ENCODE data around the gene FCN3. TPM values are rescaled to one million over a fixed set of nuclear protein-coding genes. Genes with fewer than 3 reads are reported as not detected.

FCN3 gene
- total and polyA plus RNA-seq, 9 donors = 0.35 to 7.6 (median 2.4) TPM

DNA sequence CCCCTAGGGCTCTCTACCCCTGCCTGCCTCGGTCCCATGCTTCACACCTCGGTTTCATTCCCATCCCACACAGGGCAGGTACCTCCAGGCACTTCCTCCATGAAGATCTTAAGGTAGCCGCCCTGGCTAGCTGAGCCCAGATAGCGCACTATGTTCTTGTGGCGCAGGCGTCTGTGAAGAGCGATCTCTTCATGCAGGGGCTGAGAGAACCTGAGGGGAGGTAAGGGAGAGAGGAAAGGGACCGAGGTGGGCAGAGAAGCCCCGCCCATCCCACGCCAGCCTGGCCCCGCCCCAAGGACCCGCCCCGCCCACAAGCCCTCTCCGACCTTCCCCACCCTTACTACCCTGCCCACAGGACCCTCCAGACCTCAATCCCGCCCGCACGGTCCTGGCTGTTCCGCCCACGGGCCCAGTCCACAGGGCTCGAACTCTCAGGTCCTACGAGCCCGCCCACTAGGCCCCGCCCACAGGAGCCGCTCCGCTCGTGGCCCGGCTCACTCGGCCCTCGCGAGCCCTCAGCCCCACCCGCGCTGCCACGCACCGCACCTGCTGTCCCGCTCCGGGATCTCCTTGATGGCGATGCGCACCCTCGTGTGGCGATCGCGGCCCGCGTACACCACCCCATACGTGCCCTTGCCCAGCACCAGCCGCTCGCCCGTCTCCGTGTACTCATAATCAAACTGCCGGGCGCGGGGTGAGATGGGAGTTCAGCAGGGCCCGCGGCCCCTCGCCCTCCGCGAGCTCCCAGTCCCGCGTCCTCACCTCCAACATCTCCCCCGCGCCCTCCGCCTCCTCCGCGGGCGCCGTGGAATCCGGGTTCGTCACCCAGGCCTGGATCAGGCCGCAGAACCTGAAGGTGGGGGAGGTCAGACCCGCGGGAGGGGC lies 14.2 kb downstream of the FCN3 start:
- no peaks in the 10 kb centered on the region for H3K36me3 ChIP-seq
- H3K27ac ChIP-seq = no peak overlapping the region

DNA sequence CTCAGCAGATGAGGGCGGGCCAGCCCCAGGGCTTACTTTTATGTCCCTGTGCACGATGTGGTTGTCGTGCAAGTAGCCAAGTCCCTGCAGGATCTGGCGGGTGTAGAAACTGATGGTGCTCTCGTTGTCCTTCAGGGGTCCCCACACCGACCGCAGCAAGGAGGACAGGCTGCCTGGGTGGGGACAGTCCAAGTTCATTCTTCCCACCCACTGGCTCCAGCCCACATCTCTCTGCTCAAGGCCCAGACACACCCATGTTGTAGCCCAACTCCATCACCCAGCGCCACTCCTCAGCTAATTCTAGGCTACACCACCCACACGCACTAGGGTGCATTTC lies 14.8 kb downstream of the FCN3 start:
- no peaks in the 10 kb centered on the region for H3K9me3 ChIP-seq
- H3K4me1 ChIP-seq (ENCODE audit: insufficient read depth) = peaks cover 3% of the 10 kb centered on the region
- H3K4me3 ChIP-seq = no peak overlapping the region
- DNase-seq = no peak
- H3K36me3 ChIP-seq = no peaks in the 10 kb centered on the region
- intact Hi-C loops (cut with DNase I) = loop anchor here (2.0 to 10.0 kb wide), 5 partner anchors 31 to 55 kb away; partner anchors contain the start of genes GPR3 (in 2 of the 4) and TMEM222 (in 1 of the 4)
- no peak overlapping the region for H3K27ac ChIP-seq
- 73 to 89% (median 84%) methylated on average over 9 of the region's 9 CpGs for WGBS, 3 donors
- no peaks in the 10 kb centered on the region for H3K27me3 ChIP-seq
- TF ChIP-seq, protein P1, sequence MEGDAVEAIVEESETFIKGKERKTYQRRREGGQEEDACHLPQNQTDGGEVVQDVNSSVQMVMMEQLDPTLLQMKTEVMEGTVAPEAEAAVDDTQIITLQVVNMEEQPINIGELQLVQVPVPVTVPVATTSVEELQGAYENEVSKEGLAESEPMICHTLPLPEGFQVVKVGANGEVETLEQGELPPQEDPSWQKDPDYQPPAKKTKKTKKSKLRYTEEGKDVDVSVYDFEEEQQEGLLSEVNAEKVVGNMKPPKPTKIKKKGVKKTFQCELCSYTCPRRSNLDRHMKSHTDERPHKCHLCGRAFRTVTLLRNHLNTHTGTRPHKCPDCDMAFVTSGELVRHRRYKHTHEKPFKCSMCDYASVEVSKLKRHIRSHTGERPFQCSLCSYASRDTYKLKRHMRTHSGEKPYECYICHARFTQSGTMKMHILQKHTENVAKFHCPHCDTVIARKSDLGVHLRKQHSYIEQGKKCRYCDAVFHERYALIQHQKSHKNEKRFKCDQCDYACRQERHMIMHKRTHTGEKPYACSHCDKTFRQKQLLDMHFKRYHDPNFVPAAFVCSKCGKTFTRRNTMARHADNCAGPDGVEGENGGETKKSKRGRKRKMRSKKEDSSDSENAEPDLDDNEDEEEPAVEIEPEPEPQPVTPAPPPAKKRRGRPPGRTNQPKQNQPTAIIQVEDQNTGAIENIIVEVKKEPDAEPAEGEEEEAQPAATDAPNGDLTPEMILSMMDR (IDR thresholded peaks at IDR 0.05) = no peak
- TF ChIP-seq EP300 (IDR thresholded peaks at IDR 0.05) = no peak
- TF ChIP-seq POLR2A (IDR thresholded peaks at IDR 0.05) = no peak

More for the DNA sequence above, 14.2 kb downstream of the FCN3 start:
- Histone ChIP-seq H3K9me3 (no peaks in the 10 kb centered on the region), H3K4me3 (no peak overlapping the region), H3K27me3 (no peaks in the 10 kb centered on the region), H3K4me1 (ENCODE audit: insufficient read depth) (peaks cover 7% of the 10 kb centered on the region)
- TF ChIP-seq POLR2A (IDR thresholded peaks at IDR 0.05) (no peak), EP300 (IDR thresholded peaks at IDR 0.05) (no peak)
- TF ChIP-seq, protein P1 (IDR thresholded peaks at IDR 0.05) = no peak
- WGBS, 3 donors = 36 to 62% (median 50%) methylated on average over 71 of the region's 71 CpGs
- no peak for DNase-seq
- intact Hi-C loops (cut with DNase I) = no loop called here

DNA sequence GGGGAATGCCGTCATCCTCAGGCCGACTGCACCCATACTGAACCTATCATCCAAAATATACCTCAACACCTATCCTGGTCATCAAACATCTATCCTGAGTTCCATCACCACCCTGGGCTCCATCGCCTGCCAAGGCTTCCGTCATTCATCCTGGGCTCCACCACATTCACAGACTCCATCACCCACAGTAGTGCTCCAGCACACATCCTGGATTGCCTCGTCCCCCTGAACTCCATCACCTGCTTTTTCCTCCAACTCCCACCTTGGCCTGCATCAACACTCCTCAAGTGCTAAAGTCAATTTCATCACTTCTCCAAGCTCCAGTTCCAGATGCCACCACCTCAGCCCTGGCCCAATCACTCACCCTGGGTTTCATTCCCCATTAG lies 15.7 kb downstream of the FCN3 start:
- peaks cover 3% of the 10 kb centered on the region for H3K4me1 ChIP-seq (ENCODE audit: insufficient read depth)
- H3K27ac ChIP-seq = no peak overlapping the region
- WGBS, 3 donors = 97 to 98% (median 97%) methylated on average over 5 of the region's 5 CpGs
- no peak overlapping the region for H3K4me3 ChIP-seq
- no peaks in the 10 kb centered on the region for H3K27me3 ChIP-seq
- intact Hi-C loops (cut with DNase I) = loop anchor here (2.0 to 10.0 kb wide), 5 partner anchors 32 to 54 kb away; partner anchors contain the start of genes GPR3 (in 2 of the 4) and TMEM222 (in 1 of the 4)
- no peak for TF ChIP-seq POLR2A (IDR thresholded peaks at IDR 0.05)
- TF ChIP-seq, protein P1 (IDR thresholded peaks at IDR 0.05) = no peak
- no peak for TF ChIP-seq EP300 (IDR thresholded peaks at IDR 0.05)
- H3K36me3 ChIP-seq = no peaks in the 10 kb centered on the region
- H3K9me3 ChIP-seq = no peaks in the 10 kb centered on the region
- no peak for DNase-seq

DNA sequence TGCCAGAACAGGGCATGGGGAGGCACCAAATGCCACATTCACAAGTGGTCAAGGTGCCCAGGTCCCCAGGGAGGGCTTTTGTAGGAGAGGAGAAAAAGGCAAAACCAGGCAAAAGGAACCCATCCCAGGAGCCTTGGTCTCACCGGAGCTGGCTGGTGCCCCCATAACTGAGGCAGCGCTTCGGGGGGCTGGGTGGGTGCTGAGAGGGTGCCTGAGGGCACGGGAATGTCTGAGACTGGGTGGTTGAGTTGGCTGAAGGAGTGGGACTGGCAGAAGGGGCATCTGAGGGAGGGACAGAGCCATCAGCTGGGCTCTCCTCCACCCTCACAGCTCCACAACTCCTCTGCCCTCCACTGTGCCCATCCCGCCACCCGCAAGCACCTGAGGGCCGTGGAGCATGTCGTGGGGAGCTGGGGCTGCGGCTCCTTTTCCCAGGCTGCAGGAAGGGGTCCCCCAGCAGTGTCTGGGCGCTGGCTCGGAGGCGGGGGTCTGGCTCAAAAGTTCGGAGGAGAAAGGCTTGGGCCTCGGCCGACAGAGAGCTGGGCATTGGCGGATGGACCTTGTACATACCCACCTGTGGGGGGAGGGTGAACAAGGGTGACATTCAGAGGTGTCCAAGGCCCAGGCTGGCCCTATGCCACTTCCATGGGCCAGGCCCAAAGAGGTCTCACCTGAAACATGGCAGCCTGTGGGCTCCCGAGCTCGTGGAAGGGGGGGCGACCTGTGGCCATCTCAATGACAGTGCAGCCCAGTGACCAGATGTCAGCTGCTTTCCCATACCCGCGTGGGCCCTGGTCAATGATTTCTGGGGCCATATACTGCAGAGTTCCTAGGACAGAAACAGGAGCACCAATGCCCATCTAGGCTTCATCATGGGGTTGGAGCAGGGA lies 16.3 kb downstream of the FCN3 start:
- H3K36me3 ChIP-seq = no peaks in the 10 kb centered on the region

More for the DNA sequence above, 16.3 kb downstream of the FCN3 start:
- H3K27me3 ChIP-seq = no peaks in the 10 kb centered on the region
- no peak overlapping the region for H3K4me3 ChIP-seq
- intact Hi-C loops (cut with DNase I) = loop anchor here (2.0 to 10.0 kb wide), 5 partner anchors 33 to 53 kb away; partner anchors contain the start of genes GPR3 (in 2 of the 4) and TMEM222 (in 1 of the 4)
- no peaks in the 10 kb centered on the region for H3K9me3 ChIP-seq
- TF ChIP-seq, protein P1 (IDR thresholded peaks at IDR 0.05) = no peak
- TF ChIP-seq POLR2A (IDR thresholded peaks at IDR 0.05) (no peak), EP300 (IDR thresholded peaks at IDR 0.05) (no peak)
- 92 to 98% (median 95%) methylated on average over 21 of the region's 21 CpGs for WGBS, 3 donors
- peaks cover 3% of the 10 kb centered on the region for H3K4me1 ChIP-seq (ENCODE audit: insufficient read depth)
- DNase-seq = no peak
- H3K27ac ChIP-seq = no peak overlapping the region

Measured in ovary (tissue), 9 donors.